ENCODE data around the gene ZNF175.

Gene ZNF175

GRCh38 chr19:51550848-51551672 is 20.0 kb upstream of the ZNF175 start:
- DNase-seq = no peak

- DNase-seq = no peak
Observed at GRCh38 chr19:51551673-51552432, 19.2 kb upstream of the ZNF175 start.

DNA sequence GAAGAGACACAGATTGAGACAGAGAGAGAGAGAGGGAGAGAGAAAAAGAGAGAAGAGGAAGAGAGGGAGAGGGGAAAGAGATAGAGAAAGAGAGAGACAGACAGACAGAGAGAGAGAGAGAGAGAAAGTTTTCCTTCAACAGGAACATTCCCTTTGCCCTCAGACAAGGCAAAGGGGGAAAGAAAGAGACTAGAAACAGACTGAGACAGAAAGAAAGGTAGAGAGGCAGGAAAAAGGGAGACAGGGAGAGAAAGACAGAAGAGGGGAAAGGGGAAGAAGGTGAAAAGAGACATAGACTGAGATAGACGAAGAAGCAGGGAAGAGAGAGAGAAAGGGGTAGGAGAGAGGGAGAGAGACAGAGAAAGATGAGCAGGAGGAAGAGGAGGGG is 18.5 kb upstream of the ZNF175 start:
- DNase-seq = no peak

- no peak for DNase-seq
Observed at GRCh38 chr19:51552996-51553725, 17.9 kb upstream of the ZNF175 start.

- DNase-seq = no peak
Observed at GRCh38 chr19:51559240-51559639, 11.8 kb upstream of the ZNF175 start.

DNA sequence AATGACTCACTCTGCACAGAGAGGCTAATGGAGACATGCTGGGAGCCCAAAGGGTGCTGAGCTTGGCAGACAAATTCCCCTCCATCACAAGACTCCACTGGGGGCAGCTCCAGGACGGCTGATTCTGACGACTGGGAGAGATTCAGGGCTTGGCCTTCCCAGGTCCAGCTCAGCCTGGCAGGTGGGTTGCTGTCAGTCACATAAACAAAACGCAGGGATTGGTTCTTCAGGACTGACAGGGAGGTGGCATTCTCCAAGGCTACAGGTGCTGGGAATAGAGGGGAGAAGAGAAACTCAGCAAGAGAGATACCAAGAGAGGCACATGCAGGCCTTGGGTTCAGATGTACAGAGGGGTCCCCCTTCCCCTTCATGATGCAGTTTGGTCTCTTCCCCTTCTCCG is 10.7 kb upstream of the ZNF175 start:
- no peak for DNase-seq

DNA sequence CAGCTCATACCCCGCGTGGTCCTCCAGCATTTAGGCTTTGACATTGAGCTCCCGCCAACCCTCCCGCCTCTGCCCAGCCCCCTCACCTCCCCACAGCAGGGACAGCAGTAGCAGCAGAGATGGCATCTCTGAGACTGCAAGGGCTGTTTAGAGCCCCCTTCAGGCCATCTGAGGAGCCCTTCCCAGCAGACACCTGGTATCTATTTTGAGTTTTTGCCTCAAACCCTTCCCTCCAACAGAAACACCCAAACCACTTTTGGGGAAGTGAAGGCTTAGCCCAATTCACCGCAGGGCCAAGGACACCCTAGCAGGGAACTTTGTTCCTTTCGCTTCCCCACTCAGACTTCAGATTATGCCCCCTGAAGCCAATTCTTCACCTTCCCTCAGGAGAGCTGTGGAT is 6.3 kb upstream of the ZNF175 start:
- DNase-seq = no peak

DNA sequence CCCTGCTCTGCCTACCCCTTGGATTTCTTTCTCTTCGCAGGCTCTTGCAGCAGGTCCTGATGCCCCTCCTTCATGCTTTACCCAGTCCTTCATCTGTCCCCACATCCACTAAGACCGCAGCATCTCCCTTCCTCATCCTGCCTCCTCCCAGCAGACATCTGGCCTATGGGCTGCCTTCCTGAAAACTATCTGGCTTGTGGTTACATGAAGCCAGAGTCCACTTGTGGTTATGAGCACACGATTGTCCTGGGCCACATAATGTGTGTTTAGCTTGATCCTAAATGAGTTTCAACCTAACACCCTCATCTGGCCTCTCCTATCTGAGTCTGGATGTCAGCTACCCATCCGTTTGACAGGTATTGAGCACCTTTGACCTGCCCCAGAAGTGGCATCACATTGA is 5.5 kb upstream of the ZNF175 start:
- no peak for DNase-seq

- DNase-seq = no peak
Observed at GRCh38 chr19:51566489-51567100, 4.5 kb upstream of the ZNF175 start.

DNA sequence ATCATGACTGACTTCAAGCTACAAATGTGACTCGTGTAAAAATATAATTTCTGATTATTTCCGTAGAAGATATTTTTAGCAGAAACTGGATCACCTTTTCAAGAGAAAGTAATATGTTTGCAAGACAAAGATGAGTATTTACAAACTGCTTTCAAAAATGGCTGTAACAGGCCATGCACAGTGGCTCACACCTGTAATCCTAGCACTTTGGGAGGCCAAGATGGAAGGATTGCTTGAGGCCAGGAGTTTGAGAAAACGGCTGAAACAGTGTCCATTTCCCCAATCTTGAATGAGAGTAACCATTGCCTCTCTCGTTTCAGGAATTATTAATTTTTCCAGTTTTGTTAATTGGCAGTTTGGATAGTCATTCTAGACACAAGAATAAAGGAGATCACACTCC is 3.5 kb upstream of the ZNF175 start:
- DNase-seq = no peak

DNA sequence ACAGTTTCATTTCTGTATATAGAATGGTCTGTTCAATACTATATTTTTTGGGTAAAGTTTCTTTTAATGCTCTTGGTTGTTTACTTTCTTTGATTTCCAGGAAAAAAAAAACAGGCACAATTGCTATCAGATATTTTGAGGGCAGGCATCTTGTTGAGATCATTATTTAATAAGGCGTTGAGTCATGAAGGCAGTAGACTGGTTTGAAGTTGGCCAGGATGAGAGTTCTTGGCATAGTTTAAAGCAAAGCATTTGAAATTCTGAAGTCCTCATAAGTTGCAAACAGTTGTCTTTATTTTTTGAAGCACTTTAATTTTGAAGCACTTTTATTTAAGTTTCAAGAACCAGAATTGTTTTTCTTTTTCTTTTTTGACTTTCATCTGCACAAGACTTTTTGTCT is 2.6 kb upstream of the ZNF175 start:
- DNase-seq = no peak

GRCh38 chr19:51571599-51571998 is 516 bp downstream of the ZNF175 start:
- DNase-seq = no peak

DNA sequence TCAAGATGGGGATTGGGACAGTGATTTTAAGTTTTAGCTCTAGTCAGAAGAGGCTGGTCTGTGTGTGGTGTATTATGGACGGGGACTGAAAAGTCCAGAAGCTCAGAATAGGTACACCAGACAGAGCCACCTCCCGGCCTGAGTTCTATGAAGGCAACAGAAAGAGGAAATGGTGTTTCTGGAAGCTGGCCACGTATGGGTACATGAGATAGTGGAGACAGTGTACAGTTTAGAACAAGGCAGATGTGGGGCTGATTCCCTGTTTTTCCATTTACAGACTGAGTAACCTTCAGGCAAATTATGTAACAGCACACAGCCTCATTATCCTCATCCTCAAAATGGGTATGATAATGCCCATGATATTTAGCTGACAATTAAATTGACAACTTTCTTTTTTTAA is 1.3 kb downstream of the ZNF175 start:
- DNase-seq = no peak

DNA sequence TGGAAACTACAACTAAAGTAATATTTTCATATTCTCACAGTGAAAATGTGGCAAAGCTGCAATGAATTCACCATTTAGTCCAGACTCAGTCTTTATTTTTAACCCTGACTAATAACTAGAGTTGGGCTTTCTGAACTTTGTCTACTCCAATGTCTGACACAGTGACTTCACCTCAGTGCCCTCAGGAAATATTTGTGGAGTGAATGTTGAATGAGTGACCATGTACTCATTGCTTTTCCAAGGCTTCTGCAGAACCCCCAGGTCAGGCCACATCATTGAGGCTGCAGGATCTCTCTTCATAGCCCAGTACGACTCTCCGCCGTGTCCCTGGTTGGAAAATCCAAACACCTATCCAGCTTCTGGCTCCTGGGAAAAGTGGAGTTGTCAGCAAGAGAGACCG is 1.8 kb downstream of the ZNF175 start:
- no peak for DNase-seq

- no peak for DNase-seq
Observed at GRCh38 chr19:51573331-51573730, 2.2 kb downstream of the ZNF175 start.

GRCh38 chr19:51576850-51577249 is 5.8 kb downstream of the ZNF175 start:
- no peak for DNase-seq

- no peak for DNase-seq
Observed at GRCh38 chr19:51586103-51586728, 15.1 kb downstream of the ZNF175 start.

- no peak for DNase-seq
Observed at GRCh38 chr19:51586799-51587198, 15.7 kb downstream of the ZNF175 start.

DNA sequence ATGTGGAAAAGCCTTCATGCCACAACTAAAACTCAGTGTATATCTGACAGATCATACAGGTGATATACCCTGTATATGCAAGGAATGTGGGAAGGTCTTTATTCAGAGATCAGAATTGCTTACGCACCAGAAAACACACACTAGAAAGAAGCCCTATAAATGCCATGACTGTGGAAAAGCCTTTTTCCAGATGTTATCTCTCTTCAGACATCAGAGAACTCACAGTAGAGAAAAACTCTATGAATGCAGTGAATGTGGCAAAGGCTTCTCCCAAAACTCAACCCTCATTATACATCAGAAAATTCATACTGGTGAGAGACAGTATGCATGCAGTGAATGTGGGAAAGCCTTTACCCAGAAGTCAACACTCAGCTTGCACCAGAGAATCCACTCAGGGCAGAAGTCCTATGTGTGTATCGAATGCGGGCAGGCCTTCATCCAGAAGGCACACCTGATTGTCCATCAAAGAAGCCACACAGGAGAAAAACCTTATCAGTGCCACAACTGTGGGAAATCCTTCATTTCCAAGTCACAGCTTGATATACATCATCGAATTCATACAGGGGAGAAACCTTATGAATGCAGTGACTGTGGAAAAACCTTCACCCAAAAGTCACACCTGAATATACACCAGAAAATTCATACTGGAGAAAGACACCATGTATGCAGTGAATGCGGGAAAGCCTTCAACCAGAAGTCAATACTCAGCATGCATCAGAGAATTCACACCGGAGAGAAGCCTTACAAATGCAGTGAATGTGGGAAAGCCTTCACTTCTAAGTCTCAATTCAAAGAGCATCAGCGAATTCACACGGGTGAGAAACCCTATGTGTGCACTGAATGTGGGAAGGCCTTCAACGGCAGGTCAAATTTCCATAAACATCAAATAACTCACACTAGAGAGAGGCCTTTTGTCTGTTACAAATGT is 16.4 kb downstream of the ZNF175 start:
- DNase-seq = no peak

DNA sequence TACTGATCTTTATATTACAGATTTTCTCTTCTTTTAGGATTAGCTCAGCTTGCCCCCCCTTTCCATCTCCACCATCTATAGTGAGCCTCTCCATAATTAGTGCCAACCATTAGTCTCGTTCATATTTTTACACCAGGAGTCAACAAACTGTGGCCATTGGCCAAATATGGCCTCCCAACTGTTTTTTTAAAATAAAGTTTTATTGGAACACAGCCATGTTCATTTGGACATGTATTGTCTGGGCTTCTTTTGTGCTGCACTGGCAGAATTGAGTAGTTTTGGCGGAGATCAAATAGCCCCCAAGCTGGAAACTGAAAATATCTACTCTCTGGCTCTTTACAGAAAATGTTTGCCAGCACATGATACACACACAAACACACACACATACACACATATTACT is 18.4 kb downstream of the ZNF175 start:
- no peak for DNase-seq

- no peak for DNase-seq
Observed at GRCh38 chr19:51590441-51590840, 19.4 kb downstream of the ZNF175 start.

DNA sequence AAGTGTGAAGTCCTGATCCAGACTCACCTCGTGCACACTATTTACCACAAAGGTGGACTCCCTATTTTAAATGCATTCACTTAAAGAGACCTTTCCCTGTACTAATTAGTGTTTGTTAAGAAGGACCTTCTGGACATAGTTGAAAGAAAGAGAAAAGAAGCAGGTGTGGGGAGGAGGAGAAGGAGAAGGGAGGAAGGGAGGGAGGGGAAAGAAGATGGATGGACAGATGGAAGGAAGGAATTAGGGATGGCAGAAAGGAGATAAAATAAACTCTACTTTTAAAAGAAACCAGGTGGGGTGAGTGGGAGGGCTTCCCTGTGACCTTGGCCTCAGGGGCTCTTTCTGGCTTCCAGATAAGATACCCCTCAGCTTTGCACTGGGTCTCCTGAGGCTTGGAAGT is 21.4 kb downstream of the ZNF175 start:
- DNase-seq = no peak

All from DMS 273 treated with DMSO at 0.1 percent for 48 hours (cell line).